Kidney (tissue), 14 donors: ENCODE measurements around the gene KRT82. TPM values are rescaled to one million over a fixed set of nuclear protein-coding genes. Genes with fewer than 3 reads are reported as not detected.

ENCODE experiments used
- DNase-seq, 5 donors: peaks; one replicate each; pipeline ENCODE4 v3.0.0-alpha.2; 2013 to 2020
- FAIRE-seq: peaks from 2 replicates; lab custom pipeline; 2012; peaks lifted over from hg19 to GRCh38; lab: Jason Lieb, UNC
- H3K27ac ChIP-seq, 2 donors: one replicate each; pipeline ENCODE4 v1.7.0; 2013; ENCODE audit warnings: low read depth in 2 of 2, low read length in 2 of 2, inconsistent platforms in 1 of 2
- H3K27me3 ChIP-seq: one replicate; pipeline ENCODE4 v1.7.1; 2013; ENCODE audit warnings: low read length, inconsistent platforms; ENCODE audit not compliant: control insufficient read depth, insufficient read depth
- H3K36me3 ChIP-seq, 3 donors: one replicate each; pipeline versions ENCODE4 v1.7.0 to v1.7.1; 2013; ENCODE audit warnings: low read length in 3 of 3, control low read depth in 1 of 3, inconsistent platforms in 1 of 3; ENCODE audit not compliant: insufficient read depth in 3 of 3, control insufficient read depth in 2 of 3
- H3K4me1 ChIP-seq, 3 donors: one replicate each; pipeline versions ENCODE4 v1.7.0 to v1.7.1; 2013; ENCODE audit warnings: low read length in 3 of 3, inconsistent platforms in 1 of 3, low read depth in 1 of 3; ENCODE audit not compliant: control insufficient read depth in 2 of 3, insufficient read depth in 2 of 3
- H3K4me3 ChIP-seq, 3 donors: one replicate each; pipeline versions ENCODE4 v1.7.0 to v1.8.1; 2013; ENCODE audit warnings: low read length in 3 of 3, control low read depth in 1 of 3, inconsistent platforms in 1 of 3
- H3K9ac ChIP-seq, 3 donors: one replicate each; pipeline versions ENCODE4 v1.7.0 to v1.7.1; 2013; ENCODE audit warnings: low read length in 3 of 3, control low read depth in 1 of 3, inconsistent platforms in 1 of 3
- H3K9me3 ChIP-seq, 3 donors: one replicate each; pipeline versions ENCODE4 v1.7.0 to v1.7.1; 2013; ENCODE audit warnings: low read length in 3 of 3, control low read depth in 1 of 3, inconsistent platforms in 1 of 3; ENCODE audit not compliant: control insufficient read depth in 2 of 3, insufficient read depth in 1 of 3
- intact Hi-C: fragments of 100-400 bp; cut with DNase I; formaldehyde crosslinking; loops from one replicate; pipeline ENCODE4 v1.11.1; 2022
- polyA plus RNA-seq: library from polyadenylated mRNA; stranded (reverse); fragments of 350-450 nt; fragmentation: Illumina TruSeq; extraction: RNeasy Lipid Tissue Mini Kit (QIAGEN cat#74804); gene quantifications from one replicate; pipeline ENCODE4 v1.2.3, GENCODE V29; 2014; ENCODE audit warnings: low read depth, low replicate concordance; ENCODE audit not compliant: insufficient read depth
- total RNA-seq: library from RNA; stranded (reverse); fragmentation: NEBNext Ultra II Directional; extraction: Animal tissue kit (Norgen Biotek cat#: 25700); gene quantifications from one replicate; pipeline ENCODE4 v1.2.1, GENCODE V29; 2021
- TF ChIP-seq, protein P1 (sequence below): IDR thresholded peaks from 3 replicates; pipeline ENCODE4 v1.5.1; 2012; ENCODE audit warnings: mild to moderate bottlenecking, moderate library complexity, borderline replicate concordance; ENCODE audit not compliant: insufficient read depth; ENCODE audit errors: extremely low read depth
- donor health status: control.
- donor health status: control.
- donor health status: control.
- donor health status: control.
- donor health status: control.
- donor health status: DM: yes; HTN: yes; CAD: no.
- donor health status: Normal renal cell carcinoma (clear cell type).

The KRT82 gene
- total and polyA plus RNA-seq, 2 donors from 2014 or later = not detected

DNA sequence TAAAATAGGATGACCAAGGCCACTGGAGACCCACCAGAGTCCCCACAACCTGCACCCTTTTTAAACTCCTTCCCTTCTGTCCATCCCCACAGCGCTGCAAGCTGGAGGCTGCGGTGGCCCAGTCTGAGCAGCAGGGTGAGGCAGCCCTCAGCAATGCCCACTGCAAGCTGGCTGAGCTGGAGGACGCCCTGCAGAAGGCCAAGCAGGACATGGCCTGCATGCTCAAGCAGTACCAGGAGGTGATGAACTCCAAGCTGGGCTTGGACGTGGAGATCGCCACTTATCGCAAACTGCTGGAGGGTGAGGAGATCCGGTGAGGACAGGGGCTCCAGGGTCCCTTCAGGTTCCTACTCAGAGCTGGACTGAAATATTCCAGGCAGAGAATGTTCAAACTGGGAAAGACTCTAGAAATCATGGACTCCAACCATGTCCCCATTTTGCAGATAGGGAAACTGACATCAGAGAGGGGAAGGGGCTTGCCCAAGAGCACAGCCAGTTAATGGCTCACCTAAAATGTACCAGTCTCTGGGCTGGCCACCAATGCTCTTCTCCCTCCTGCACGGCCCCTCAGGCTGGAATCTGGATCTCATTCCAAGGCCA, 56.0 kb downstream of the KRT82 start:
- Histone ChIP-seq H3K9ac (no peak overlapping the region), H3K36me3 (no peaks in the 10 kb centered on the region), H3K4me3 (no peak overlapping the region), H3K27ac (no peak overlapping the region), H3K4me1 (peaks cover 0 to 6% (median 3%) of the 10 kb centered on the region in 3 donors), H3K9me3 (no peaks in the 10 kb centered on the region), H3K27me3 (no peaks in the 10 kb centered on the region)
- no peak for DNase-seq
- FAIRE-seq = no peak
- intact Hi-C loops = no loop called here
- TF ChIP-seq, protein P1, sequence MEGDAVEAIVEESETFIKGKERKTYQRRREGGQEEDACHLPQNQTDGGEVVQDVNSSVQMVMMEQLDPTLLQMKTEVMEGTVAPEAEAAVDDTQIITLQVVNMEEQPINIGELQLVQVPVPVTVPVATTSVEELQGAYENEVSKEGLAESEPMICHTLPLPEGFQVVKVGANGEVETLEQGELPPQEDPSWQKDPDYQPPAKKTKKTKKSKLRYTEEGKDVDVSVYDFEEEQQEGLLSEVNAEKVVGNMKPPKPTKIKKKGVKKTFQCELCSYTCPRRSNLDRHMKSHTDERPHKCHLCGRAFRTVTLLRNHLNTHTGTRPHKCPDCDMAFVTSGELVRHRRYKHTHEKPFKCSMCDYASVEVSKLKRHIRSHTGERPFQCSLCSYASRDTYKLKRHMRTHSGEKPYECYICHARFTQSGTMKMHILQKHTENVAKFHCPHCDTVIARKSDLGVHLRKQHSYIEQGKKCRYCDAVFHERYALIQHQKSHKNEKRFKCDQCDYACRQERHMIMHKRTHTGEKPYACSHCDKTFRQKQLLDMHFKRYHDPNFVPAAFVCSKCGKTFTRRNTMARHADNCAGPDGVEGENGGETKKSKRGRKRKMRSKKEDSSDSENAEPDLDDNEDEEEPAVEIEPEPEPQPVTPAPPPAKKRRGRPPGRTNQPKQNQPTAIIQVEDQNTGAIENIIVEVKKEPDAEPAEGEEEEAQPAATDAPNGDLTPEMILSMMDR = no peak

DNA sequence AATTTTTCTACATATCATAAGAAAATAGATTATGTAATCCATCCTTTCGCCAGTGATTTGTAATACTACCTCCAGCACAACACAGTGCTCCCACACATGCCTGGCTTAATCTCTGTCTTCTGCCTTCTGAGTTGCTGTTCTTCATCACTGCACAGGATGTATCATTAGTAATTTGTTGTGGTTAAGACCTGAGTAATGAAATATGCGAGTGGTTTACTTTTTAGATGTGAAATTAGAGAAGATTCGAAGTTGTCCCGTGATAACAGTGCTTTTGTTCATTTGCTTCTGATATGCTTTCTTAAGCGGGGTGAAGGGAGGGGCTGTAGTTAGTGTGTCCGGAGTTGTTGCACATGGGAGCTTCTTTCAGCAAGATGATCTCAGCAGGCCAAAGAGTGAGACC, 56.9 kb downstream of the KRT82 start:
- no peaks in the 10 kb centered on the region for H3K36me3 ChIP-seq
- H3K27ac ChIP-seq = no peak overlapping the region
- H3K27me3 ChIP-seq = no peaks in the 10 kb centered on the region
- H3K9me3 ChIP-seq = no peaks in the 10 kb centered on the region
- peak in 2 of 5 donors; percentile 14 to 38 for DNase-seq
- intact Hi-C loops = no loop called here
- FAIRE-seq = no peak
- TF ChIP-seq, protein P1 = no peak
- H3K4me3 ChIP-seq = no peak overlapping the region
- no peak overlapping the region for H3K9ac ChIP-seq
- H3K4me1 ChIP-seq = peaks cover 0 to 6% (median 3%) of the 10 kb centered on the region in 3 donors

DNA sequence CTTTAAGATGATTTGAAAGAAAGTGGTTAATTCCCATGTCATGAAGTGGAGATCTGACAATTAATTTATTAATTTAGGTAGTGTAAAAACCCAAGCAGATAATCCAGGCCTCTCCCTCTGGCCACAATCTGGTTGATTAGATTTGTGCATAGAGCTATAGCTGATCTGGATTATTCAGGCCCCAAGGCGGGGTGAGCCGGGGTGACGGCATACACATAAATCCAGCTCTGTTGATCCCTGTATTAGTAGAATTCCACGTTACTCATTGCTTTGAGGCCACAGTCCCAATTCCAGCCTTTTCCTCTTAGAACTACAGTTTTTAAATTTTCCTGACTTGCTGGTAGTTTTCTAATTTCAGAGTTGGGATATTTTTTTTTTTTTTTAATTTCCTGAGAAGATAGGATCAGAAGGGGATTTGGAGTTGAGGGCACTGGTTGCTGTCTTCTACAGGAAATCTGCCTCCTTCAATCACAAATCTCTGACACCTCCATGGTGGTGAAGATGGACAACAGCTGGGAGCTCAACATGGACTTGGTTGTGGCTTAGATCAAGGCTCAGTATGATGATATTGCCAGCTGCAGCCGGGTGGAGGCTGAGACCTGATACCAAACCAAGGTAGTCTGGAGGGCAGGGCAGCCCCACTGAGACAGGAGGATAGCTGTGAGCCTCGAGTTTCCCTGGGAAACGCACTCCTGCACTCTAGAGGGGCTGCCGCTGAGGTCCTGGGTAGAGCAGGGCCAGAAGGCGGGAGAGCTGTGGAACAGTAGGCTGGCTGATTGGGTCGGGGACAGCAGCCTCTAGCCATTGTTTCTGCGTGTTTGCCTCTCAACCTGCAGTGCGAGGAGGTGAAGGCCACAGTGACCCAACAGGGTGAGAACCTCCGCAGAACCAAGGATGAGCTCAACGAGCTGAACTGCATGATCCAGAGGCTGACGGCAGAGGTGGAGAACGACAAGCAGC, 58.3 kb downstream of the KRT82 start:
- peaks cover 0 to 6% (median 3%) of the 10 kb centered on the region in 3 donors for H3K4me1 ChIP-seq
- H3K9me3 ChIP-seq = peaks cover 0 to 9% (median 0%) of the 10 kb centered on the region in 3 donors
- H3K27ac ChIP-seq = no peak overlapping the region

More for the DNA sequence above, 58.3 kb downstream of the KRT82 start:
- TF ChIP-seq, protein P1 = no peak
- no peak for FAIRE-seq
- H3K27me3 ChIP-seq = no peaks in the 10 kb centered on the region
- H3K9ac ChIP-seq = no peak overlapping the region
- no peak for DNase-seq
- H3K36me3 ChIP-seq = no peaks in the 10 kb centered on the region
- H3K4me3 ChIP-seq = no peak overlapping the region
- intact Hi-C loops = no loop called here
